ENCODE results near the gene SPATA25. TPM values are rescaled to one million over a fixed set of nuclear protein-coding genes. Genes with fewer than 3 reads are reported as not detected.

The SPATA25 gene
- total and polyA plus RNA-seq, 2 experiments from 2014 or later = 0.41 to 5.6 TPM

- no peaks in the 10 kb centered on the region for H3K27me3 ChIP-seq
- H3K4me1 ChIP-seq (ENCODE audit: insufficient read depth) = no peaks in the 10 kb centered on the region
- TF ChIP-seq EZH2 (IDR thresholded peaks at IDR 0.05; ENCODE audit: borderline replicate concordance) (no peak), EZH2phosphoT487 (IDR thresholded peaks at IDR 0.05; ENCODE audit: low read depth, severe bottlenecking, unreplicated experiment) (no peak), CTCF (IDR thresholded peaks at IDR 0.05; ENCODE audit: poor library complexity) (no peak)
- peaks cover 19% of the 10 kb centered on the region for H3K79me2 ChIP-seq
- no peaks in the 10 kb centered on the region for H3K9me2 ChIP-seq (replicated peaks; ENCODE audit: insufficient read depth)
- H2AFZ ChIP-seq = no peak overlapping the region
- no peaks in the 10 kb centered on the region for H3K9me3 ChIP-seq (ENCODE audit: low read depth)
- H4K20me1 ChIP-seq (ENCODE audit: insufficient read depth, poor library complexity, severe bottlenecking) = no peaks in the 10 kb centered on the region
- DNase-seq (ENCODE audit: low spot score) = no peak
- H3K4me2 ChIP-seq = no peak overlapping the region
- H3K4me3 ChIP-seq = no peak overlapping the region
- WGBS (ENCODE audit: low lambda C conversion rate, missing lambda C conversion rate) = 94% methylated on average over 2 of the region's 2 CpGs
- H3K27ac ChIP-seq = no peak overlapping the region
- H3K36me3 ChIP-seq (replicated peaks; ENCODE audit: insufficient read depth, low read depth) = no peaks in the 10 kb centered on the region
Observed at GRCh38 chr20:45850238-45850637, 37.2 kb downstream of the SPATA25 start.

- Histone ChIP-seq H3K36me3 (replicated peaks; ENCODE audit: insufficient read depth, low read depth) (no peaks in the 10 kb centered on the region), H3K9me3 (ENCODE audit: low read depth) (no peaks in the 10 kb centered on the region), H3K4me3 (no peak overlapping the region), H2AFZ (no peak overlapping the region), H4K20me1 (ENCODE audit: insufficient read depth, poor library complexity, severe bottlenecking) (no peaks in the 10 kb centered on the region), H3K9me2 (replicated peaks; ENCODE audit: insufficient read depth) (no peaks in the 10 kb centered on the region), H3K4me1 (ENCODE audit: insufficient read depth) (no peaks in the 10 kb centered on the region), H3K4me2 (no peak overlapping the region), H3K27me3 (no peaks in the 10 kb centered on the region), H3K79me2 (peaks cover 10% of the 10 kb centered on the region), H3K27ac (no peak overlapping the region)
- no peak for DNase-seq (ENCODE audit: low spot score)
- WGBS (ENCODE audit: low lambda C conversion rate, missing lambda C conversion rate) = 97% methylated on average over 8 of the region's 8 CpGs
- TF ChIP-seq CTCF (IDR thresholded peaks at IDR 0.05; ENCODE audit: poor library complexity) (no peak), EZH2phosphoT487 (IDR thresholded peaks at IDR 0.05; ENCODE audit: low read depth, severe bottlenecking, unreplicated experiment) (no peak), EZH2 (IDR thresholded peaks at IDR 0.05; ENCODE audit: borderline replicate concordance) (no peak)
Observed at GRCh38 chr20:45848969-45849582, 38.3 kb downstream of the SPATA25 start.

- H3K9me2 ChIP-seq (replicated peaks; ENCODE audit: insufficient read depth) = no peaks in the 10 kb centered on the region
- no peak for TF ChIP-seq EZH2phosphoT487 (IDR thresholded peaks at IDR 0.05; ENCODE audit: low read depth, severe bottlenecking, unreplicated experiment)
- no peak for TF ChIP-seq CTCF (IDR thresholded peaks at IDR 0.05; ENCODE audit: poor library complexity)
- no peak for TF ChIP-seq EZH2 (IDR thresholded peaks at IDR 0.05; ENCODE audit: borderline replicate concordance)
- no peaks in the 10 kb centered on the region for H3K4me1 ChIP-seq (ENCODE audit: insufficient read depth)
- no peaks in the 10 kb centered on the region for H3K9me3 ChIP-seq (ENCODE audit: low read depth)
- H3K36me3 ChIP-seq (replicated peaks; ENCODE audit: insufficient read depth, low read depth) = no peaks in the 10 kb centered on the region
- peaks cover 5% of the 10 kb centered on the region for H3K79me2 ChIP-seq
- no peak overlapping the region for H3K27ac ChIP-seq
- no peaks in the 10 kb centered on the region for H3K27me3 ChIP-seq
- DNase-seq (ENCODE audit: low spot score) = no peak
- H3K4me2 ChIP-seq = no peak overlapping the region
- H4K20me1 ChIP-seq (ENCODE audit: insufficient read depth, poor library complexity, severe bottlenecking) = no peaks in the 10 kb centered on the region
- no peak overlapping the region for H2AFZ ChIP-seq
- 97% methylated on average over 8 of the region's 8 CpGs for WGBS (ENCODE audit: low lambda C conversion rate, missing lambda C conversion rate)
- H3K4me3 ChIP-seq = no peak overlapping the region
Observed at GRCh38 chr20:45848421-45848820, 39.0 kb downstream of the SPATA25 start.
